Measurements from ENCODE around the gene CALM1. TPM values are rescaled to one million over a fixed set of nuclear protein-coding genes. Genes with fewer than 3 reads are reported as not detected.

Gene CALM1
- 65.6 and 74.6 TPM in 2 replicates for total RNA-seq
- polyA plus RNA-seq = 174 and 236 TPM in 2 replicates

GRCh38 chr14:90396341-90397339, at the start of gene CALM1:
TSS of gene CALM1 (plus strand) at chr14:90397029. CDS start at chr14:90397231, 202 bp downstream.
- no peak within 1 kb of the TSS for H3K27ac ChIP-seq
- H3K4me1 ChIP-seq (ENCODE audit: low read depth) = peaks cover 3% of the 10 kb centered on the region
- DNase-seq (ENCODE audit: low read depth in 1 of 2, low spot score in 1 of 2) = peak; percentile 93 to 97
- peaks cover 8% of the 10 kb centered on the region for H3K36me3 ChIP-seq
- TF ChIP-seq, protein P1, sequence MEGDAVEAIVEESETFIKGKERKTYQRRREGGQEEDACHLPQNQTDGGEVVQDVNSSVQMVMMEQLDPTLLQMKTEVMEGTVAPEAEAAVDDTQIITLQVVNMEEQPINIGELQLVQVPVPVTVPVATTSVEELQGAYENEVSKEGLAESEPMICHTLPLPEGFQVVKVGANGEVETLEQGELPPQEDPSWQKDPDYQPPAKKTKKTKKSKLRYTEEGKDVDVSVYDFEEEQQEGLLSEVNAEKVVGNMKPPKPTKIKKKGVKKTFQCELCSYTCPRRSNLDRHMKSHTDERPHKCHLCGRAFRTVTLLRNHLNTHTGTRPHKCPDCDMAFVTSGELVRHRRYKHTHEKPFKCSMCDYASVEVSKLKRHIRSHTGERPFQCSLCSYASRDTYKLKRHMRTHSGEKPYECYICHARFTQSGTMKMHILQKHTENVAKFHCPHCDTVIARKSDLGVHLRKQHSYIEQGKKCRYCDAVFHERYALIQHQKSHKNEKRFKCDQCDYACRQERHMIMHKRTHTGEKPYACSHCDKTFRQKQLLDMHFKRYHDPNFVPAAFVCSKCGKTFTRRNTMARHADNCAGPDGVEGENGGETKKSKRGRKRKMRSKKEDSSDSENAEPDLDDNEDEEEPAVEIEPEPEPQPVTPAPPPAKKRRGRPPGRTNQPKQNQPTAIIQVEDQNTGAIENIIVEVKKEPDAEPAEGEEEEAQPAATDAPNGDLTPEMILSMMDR (IDR thresholded peaks at IDR 0.05; ENCODE audit: low read depth, low read length) = no peak
- peak within 1 kb of the TSS; percentile 94 for H3K4me3 ChIP-seq
- no peaks in the 10 kb centered on the region for H3K27me3 ChIP-seq
- H3K9me3 ChIP-seq (ENCODE audit: low read depth) = no peaks in the 10 kb centered on the region

- Histone ChIP-seq H3K27ac (no peak overlapping the region), H3K9me3 (ENCODE audit: low read depth) (no peaks in the 10 kb centered on the region), H3K4me1 (ENCODE audit: low read depth) (no peaks in the 10 kb centered on the region), H3K36me3 (no peaks in the 10 kb centered on the region), H3K4me3 (no peak overlapping the region), H3K27me3 (no peaks in the 10 kb centered on the region)
- TF ChIP-seq, protein P1 (IDR thresholded peaks at IDR 0.05; ENCODE audit: low read depth, low read length) = no peak
- DNase-seq (ENCODE audit: low read depth in 1 of 2, low spot score in 1 of 2) = no peak
These were observed 48.6 kb upstream of the CALM1 start for GRCh38 chr14:90348270-90348669.

DNA sequence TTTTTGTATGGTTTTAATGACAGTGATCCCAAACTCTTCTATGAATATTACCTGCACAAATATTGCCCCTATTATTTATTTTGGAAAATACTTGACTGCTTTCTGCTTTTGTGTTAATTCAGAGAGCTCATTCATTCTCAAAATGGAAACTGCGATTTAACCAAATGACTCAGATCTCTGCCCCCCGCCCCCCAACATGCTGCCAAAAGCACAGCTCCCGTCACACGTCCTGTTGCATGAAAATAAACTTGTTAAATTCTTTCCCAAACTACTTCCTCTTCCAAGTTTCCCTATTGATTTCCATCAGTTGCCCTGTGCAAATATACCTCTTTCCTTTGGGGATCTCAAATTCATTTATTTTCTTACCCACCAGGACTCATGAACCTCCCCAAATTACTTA, 47.1 kb upstream of the CALM1 start:
- no peak for DNase-seq (ENCODE audit: low read depth in 1 of 2, low spot score in 1 of 2)
- no peaks in the 10 kb centered on the region for H3K4me1 ChIP-seq (ENCODE audit: low read depth)
- H3K27ac ChIP-seq = no peak overlapping the region
- H3K9me3 ChIP-seq (ENCODE audit: low read depth) = no peaks in the 10 kb centered on the region
- H3K4me3 ChIP-seq = no peak overlapping the region
- no peaks in the 10 kb centered on the region for H3K36me3 ChIP-seq
- TF ChIP-seq, protein P1 (IDR thresholded peaks at IDR 0.05; ENCODE audit: low read depth, low read length) = no peak
- no peaks in the 10 kb centered on the region for H3K27me3 ChIP-seq

GRCh38 chr14:90354551-90355298, 42.1 kb upstream of the CALM1 start:
- no peak overlapping the region for H3K27ac ChIP-seq
- no peaks in the 10 kb centered on the region for H3K27me3 ChIP-seq
- TF ChIP-seq, protein P1 (IDR thresholded peaks at IDR 0.05; ENCODE audit: low read depth, low read length) = no peak
- peak in 1 of 2 donors; percentile 53 for DNase-seq (ENCODE audit: low read depth in 1 of 2, low spot score in 1 of 2)
- H3K36me3 ChIP-seq = no peaks in the 10 kb centered on the region
- no peak overlapping the region for H3K4me3 ChIP-seq
- H3K4me1 ChIP-seq (ENCODE audit: low read depth) = no peaks in the 10 kb centered on the region
- no peaks in the 10 kb centered on the region for H3K9me3 ChIP-seq (ENCODE audit: low read depth)

Measured in cardiac muscle cell (in vitro differentiated cells and primary cell).